ENCODE measurements around the gene PITPNM2.

GRCh38 chr12:123111498-123112165 lies 39.3 kb downstream of the PITPNM2 start:
- TF ChIP-seq CTCF (conservative IDR thresholded peaks at IDR 0.05), result no peak
- TF ChIP-seq ZFX (IDR thresholded peaks at IDR 0.05), result no peak
